Measurements from ENCODE around the gene TRAIP. TPM values are rescaled to one million over a fixed set of nuclear protein-coding genes. Genes with fewer than 3 reads are reported as not detected.

TRAIP gene
- total RNA-seq, 1 donor from 2014 or later = 0.63 TPM

DNA sequence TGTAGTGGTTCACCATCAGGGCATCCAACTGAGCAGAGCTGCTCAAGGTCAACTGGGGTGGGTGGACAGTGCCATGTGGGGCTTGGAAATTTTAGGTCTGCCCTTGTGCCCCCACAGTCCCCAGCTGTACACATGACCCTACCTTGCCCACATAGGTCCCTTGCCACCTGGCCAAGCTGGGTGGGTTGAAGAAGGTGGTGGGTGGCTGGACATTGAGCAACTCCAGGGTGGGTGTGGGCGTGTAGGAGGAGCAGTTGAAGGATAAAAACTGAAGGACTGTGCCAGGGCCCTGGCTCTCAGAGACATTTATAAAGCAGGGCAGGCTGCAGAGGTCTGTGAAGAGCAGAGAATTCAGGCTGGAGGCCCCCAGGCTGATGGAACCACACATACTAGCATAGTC, 57.3 kb downstream of the TRAIP start:
- DNase-seq = no peak

DNA sequence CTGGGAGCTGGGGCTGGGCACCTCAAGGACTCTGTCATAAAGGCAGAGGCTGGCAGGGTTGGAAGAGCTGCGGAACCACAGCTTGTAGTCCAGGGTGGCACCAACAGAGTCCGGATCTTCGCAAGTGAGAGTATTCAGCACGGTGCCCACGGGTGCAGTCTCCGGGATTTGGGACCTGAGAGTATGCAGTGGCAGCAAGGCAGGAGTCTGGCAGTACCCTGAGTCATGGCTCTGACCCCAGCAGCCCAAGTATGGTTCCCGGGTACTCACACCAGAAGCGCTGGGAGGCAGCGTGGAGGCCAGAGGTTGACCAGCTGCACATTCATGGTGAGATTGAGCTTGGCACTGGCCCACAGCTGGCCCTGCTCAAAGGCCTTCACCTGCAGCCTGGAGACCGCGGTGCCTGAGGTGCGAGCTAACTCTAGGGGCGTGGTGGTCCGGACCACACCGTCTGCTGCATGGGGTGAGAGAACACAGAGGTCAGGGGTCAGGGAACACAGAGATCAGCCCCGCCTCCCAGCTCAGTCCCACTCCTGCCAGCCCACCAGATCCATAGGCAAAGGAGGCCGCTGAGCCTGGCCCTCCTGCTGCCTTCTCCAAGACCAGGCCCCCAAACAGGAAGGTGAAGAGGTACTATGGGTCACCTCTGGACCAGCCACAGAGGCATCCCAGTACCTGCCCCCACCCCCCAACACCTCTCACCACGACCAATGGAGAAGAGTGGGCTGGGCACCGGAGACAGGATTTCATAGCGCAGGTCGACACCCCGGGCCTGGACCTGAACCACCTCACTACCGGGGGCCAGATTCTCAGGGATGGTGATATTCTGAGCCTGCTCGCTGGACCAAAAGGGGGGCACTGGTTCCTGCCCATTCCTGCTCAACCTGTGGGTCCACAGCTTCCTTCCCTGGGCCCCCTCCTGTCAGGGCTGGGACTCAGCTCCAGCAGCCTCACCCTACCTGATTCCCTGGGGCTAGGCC, 61.1 kb downstream of the TRAIP start:
- DNase-seq = peak; percentile 15
- Histone ChIP-seq H3K27ac (replicated peaks) (no peak overlapping the region), H3K4me3 (no peak overlapping the region), H3K4me1 (no peaks in the 10 kb centered on the region), H3K36me3 (no peaks in the 10 kb centered on the region), H3K9me3 (replicated peaks) (no peaks in the 10 kb centered on the region), H3K27me3 (ENCODE audit: low read depth) (no peaks in the 10 kb centered on the region)
- intact Hi-C loops (cut with micrococcal nuclease) = no loop called here
- TF ChIP-seq, protein P1, sequence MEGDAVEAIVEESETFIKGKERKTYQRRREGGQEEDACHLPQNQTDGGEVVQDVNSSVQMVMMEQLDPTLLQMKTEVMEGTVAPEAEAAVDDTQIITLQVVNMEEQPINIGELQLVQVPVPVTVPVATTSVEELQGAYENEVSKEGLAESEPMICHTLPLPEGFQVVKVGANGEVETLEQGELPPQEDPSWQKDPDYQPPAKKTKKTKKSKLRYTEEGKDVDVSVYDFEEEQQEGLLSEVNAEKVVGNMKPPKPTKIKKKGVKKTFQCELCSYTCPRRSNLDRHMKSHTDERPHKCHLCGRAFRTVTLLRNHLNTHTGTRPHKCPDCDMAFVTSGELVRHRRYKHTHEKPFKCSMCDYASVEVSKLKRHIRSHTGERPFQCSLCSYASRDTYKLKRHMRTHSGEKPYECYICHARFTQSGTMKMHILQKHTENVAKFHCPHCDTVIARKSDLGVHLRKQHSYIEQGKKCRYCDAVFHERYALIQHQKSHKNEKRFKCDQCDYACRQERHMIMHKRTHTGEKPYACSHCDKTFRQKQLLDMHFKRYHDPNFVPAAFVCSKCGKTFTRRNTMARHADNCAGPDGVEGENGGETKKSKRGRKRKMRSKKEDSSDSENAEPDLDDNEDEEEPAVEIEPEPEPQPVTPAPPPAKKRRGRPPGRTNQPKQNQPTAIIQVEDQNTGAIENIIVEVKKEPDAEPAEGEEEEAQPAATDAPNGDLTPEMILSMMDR (IDR thresholded peaks at IDR 0.05; ENCODE audit: borderline replicate concordance) = no peak

More for the DNA sequence above, 57.3 kb downstream of the TRAIP start:
- Histone ChIP-seq H3K4me3 (no peak overlapping the region), H3K4me1 (peaks cover 18% of the 10 kb centered on the region), H3K9me3 (replicated peaks) (no peaks in the 10 kb centered on the region), H3K36me3 (no peaks in the 10 kb centered on the region), H3K27ac (replicated peaks) (no peak overlapping the region), H3K27me3 (ENCODE audit: low read depth) (no peaks in the 10 kb centered on the region)
- intact Hi-C loops (cut with micrococcal nuclease) = no loop called here
- TF ChIP-seq, protein P1 (IDR thresholded peaks at IDR 0.05; ENCODE audit: borderline replicate concordance) = no peak

DNA sequence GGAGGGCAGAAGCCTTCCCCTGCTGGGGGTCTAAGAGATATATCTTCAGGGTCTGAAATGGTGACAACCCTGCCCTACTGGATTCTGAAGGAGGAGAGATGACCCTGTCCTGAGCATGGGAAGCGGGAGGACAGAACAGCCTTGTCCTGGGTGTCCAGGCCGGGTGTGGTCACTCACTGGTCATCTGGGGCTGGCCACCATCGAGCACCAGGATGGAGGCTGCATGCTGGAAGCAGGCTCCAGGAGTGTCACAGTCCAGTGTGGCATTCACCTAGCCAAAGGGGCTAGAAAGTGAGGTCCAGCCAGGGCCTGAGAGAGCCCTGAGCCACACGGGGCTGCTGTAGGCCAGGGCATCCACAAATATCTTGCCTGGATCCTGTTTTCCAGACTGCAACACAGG, 61.9 kb downstream of the TRAIP start:
- no peaks in the 10 kb centered on the region for H3K9me3 ChIP-seq (replicated peaks)
- intact Hi-C loops (cut with micrococcal nuclease) = no loop called here
- peak; percentile 8 for DNase-seq
- no peak overlapping the region for H3K4me3 ChIP-seq
- no peaks in the 10 kb centered on the region for H3K27me3 ChIP-seq (ENCODE audit: low read depth)
- H3K27ac ChIP-seq (replicated peaks) = no peak overlapping the region
- H3K36me3 ChIP-seq = no peaks in the 10 kb centered on the region
- TF ChIP-seq, protein P1 (IDR thresholded peaks at IDR 0.05; ENCODE audit: borderline replicate concordance) = no peak
- no peaks in the 10 kb centered on the region for H3K4me1 ChIP-seq

DNA sequence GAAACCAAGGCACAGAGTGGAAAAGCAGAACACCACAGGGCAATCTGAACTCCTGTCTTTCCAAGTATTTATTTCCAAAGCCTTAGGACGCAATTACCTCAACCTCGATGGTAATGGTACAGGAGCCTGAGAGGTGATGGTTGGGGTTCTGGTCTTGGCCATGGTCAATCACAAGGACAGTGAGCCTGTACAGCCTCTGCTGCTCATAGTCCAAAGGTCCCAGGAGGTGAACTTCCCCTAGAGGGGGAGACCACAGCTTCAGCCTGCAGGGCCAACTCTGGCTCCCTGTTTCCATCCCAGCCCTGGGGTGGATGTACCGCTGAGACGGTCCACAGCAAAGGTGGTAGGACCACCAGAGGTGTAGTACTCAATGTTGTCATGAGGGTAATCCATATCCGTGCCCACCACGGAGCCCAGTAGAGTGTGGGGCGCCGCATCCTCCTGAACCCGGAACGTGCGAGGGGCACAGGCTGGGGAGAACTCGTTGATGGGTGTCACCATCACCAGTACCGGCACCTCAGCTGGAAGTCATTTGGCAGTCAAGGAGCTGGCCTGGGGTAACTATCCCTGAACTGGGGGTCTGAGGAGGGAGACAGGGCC, 62.8 kb downstream of the TRAIP start:
- H3K4me1 ChIP-seq = no peaks in the 10 kb centered on the region
- H3K9me3 ChIP-seq (replicated peaks) = no peaks in the 10 kb centered on the region
- H3K27ac ChIP-seq (replicated peaks) = no peak overlapping the region
- intact Hi-C loops (cut with micrococcal nuclease) = no loop called here
- no peak overlapping the region for H3K4me3 ChIP-seq
- TF ChIP-seq, protein P1 (IDR thresholded peaks at IDR 0.05; ENCODE audit: borderline replicate concordance) = no peak
- no peaks in the 10 kb centered on the region for H3K27me3 ChIP-seq (ENCODE audit: low read depth)
- H3K36me3 ChIP-seq = no peaks in the 10 kb centered on the region
- DNase-seq = no peak

DNA sequence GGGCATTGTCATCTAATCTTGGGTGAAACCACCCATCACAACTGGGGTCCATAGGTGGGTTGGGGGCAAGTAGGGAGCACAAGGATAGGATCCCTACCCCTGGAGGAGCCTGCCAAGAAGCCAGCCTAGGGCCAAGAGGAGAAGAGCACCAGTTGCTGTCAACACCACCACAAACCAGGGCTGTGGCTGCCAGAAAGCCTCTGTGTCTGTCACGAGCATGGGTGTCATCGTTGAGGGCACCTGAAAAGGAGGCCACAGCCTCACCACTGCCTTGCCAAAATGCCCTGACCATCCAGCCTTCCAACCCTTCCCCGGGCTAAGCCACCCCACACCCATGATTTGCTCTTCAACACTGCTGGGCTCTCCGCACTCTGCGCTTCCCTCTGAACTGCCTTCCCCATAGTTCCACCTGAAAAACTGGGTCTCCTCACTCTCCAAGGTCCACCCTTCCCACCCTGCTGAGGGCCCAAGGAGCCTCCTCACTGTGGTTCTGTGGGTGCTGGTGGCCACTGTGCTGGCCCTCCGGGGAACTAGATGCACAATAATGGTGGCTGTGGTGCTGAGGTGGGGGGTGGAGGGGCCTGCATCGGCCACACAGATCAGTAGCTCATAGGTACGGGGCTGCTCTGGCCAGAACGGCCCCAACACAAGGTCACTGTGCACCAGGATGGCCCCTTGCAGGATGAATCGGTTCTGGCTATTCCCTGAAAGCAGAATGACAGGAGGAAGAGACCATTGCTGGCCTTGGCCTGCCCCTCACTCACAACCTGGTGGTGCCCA, 63.8 kb downstream of the TRAIP start:
- no peaks in the 10 kb centered on the region for H3K36me3 ChIP-seq
- intact Hi-C loops (cut with micrococcal nuclease) = no loop called here
- TF ChIP-seq, protein P1 (IDR thresholded peaks at IDR 0.05; ENCODE audit: borderline replicate concordance) = no peak

More for the DNA sequence above, 63.8 kb downstream of the TRAIP start:
- no peak for DNase-seq
- Histone ChIP-seq H3K27ac (replicated peaks) (no peak overlapping the region), H3K4me3 (no peak overlapping the region), H3K4me1 (peaks cover under 1% of the 10 kb centered on the region), H3K27me3 (ENCODE audit: low read depth) (no peaks in the 10 kb centered on the region), H3K9me3 (replicated peaks) (no peaks in the 10 kb centered on the region)
